Right lung (tissue), 5 donors: Measurements from ENCODE around the gene WDR86. TPM values are rescaled to one million over a fixed set of nuclear protein-coding genes. Genes with fewer than 3 reads are reported as not detected.

Source experiments
- DNase-seq, 2 donors: peaks; one replicate each; pipeline ENCODE4 v3.0.0-alpha.2; 2013
- polyA plus RNA-seq, 5 donors: library from polyadenylated mRNA; unstranded; fragments of 120-200 nt; gene quantifications; one replicate each; pipeline versions ENCODE4 v1.2.1 to v1.2.3, GENCODE V29; 2013; ENCODE audit warnings: inconsistent platforms in 1 of 5, low replicate concordance in 1 of 5; ENCODE audit not compliant: insufficient read length in 5 of 5, insufficient read depth in 1 of 5

The WDR86 gene
- polyA plus RNA-seq, 5 donors: 13.3 to 30.5 (median 19.8) TPM

GRCh38 chr7:151408839-151409666 is 785 bp downstream of the WDR86 start:
- DNase-seq: no peak

GRCh38 chr7:151408498-151408838 is 1.4 kb downstream of the WDR86 start:
- no peak for DNase-seq

- DNase-seq: no peak
These were observed 2.8 kb downstream of the WDR86 start for GRCh38 chr7:151406886-151407583.

GRCh38 chr7:151406051-151406875 is 3.6 kb downstream of the WDR86 start:
- DNase-seq: no peak

- DNase-seq: no peak
These were observed 4.2 kb downstream of the WDR86 start for GRCh38 chr7:151405588-151405987.

- no peak for DNase-seq
These were observed 4.8 kb downstream of the WDR86 start for GRCh38 chr7:151405056-151405455.

- no peak for DNase-seq
These were observed 5.4 kb downstream of the WDR86 start for GRCh38 chr7:151404216-151405011.

- DNase-seq: no peak
These were observed 6.1 kb downstream of the WDR86 start for GRCh38 chr7:151403764-151404163.

GRCh38 chr7:151402029-151402835 is 7.6 kb downstream of the WDR86 start:
- no peak for DNase-seq

GRCh38 chr7:151400626-151401315 is 9.1 kb downstream of the WDR86 start:
- DNase-seq: no peak

GRCh38 chr7:151399906-151400305 is 9.9 kb downstream of the WDR86 start:
- no peak for DNase-seq

GRCh38 chr7:151399305-151399601 is 10.6 kb downstream of the WDR86 start:
- no peak for DNase-seq

- DNase-seq: no peak
These were observed 11.2 kb downstream of the WDR86 start for GRCh38 chr7:151398446-151399304.

- no peak for DNase-seq
These were observed 12.8 kb downstream of the WDR86 start for GRCh38 chr7:151397026-151397425.

GRCh38 chr7:151396328-151396970 is 13.4 kb downstream of the WDR86 start:
- no peak for DNase-seq

GRCh38 chr7:151395036-151395367 is 14.8 kb downstream of the WDR86 start:
- no peak for DNase-seq

- no peak for DNase-seq
These were observed 15.5 kb downstream of the WDR86 start for GRCh38 chr7:151394076-151395035.
